ENCODE results near the gene ZNF536. TPM values are rescaled to one million over a fixed set of nuclear protein-coding genes. Genes with fewer than 3 reads are reported as not detected.

The ZNF536 gene
- total and polyA plus RNA-seq, 2 donors (not counting 3 experiments of a cell fraction or from before 2014, with no cell fraction given): not detected

DNA sequence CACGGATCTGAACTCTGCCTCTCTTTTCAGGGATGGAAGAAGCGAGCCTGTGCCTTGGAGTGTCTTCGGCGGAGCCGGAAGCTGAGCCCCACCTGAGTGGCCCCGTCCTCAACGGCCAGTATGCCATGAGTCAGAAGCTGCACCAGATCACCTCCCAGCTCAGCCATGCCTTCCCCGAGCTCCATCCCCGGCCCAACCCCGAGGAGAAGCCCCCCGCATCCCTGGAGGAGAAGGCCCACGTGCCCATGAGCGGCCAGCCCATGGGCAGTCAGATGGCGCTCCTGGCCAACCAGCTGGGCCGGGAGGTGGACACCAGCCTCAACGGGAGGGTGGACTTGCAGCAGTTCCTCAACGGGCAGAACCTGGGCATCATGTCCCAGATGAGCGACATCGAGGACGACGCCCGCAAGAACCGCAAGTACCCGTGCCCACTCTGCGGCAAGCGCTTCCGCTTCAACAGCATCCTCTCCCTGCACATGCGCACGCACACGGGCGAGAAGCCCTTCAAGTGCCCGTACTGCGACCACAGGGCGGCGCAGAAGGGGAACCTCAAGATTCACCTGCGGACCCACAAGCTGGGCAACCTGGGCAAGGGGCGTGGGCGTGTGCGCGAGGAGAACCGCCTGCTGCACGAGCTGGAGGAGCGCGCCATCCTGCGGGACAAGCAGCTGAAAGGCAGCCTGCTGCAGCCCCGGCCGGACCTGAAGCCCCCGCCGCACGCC is 71.5 kb downstream of the ZNF536 start:
- dilution Hi-C loops (cut with MboI; ENCODE audit: extremely low pct_ligation_motif_present, low sequenced_read_pairs) (no loop called here), intact Hi-C loops (cut with micrococcal nuclease) (no loop called here)
- CTCF ChIA-PET: no interaction called here
- BruUV-seq (replicated peaks): no TSS peak
- H2AFZ ChIP-seq (ENCODE audit: low read depth, low read length): no peak overlapping the region
- POLR2A ChIA-PET: no interaction called here
- no peak overlapping the region for H3K9ac ChIP-seq (replicated peaks; ENCODE audit: extremely low read depth, insufficient read depth, low read length)
- FAIRE-seq (no peak), DNase-seq (ENCODE audit: low read depth, low spot score) (no peak)
- H3K9me1 ChIP-seq (replicated peaks; ENCODE audit: control insufficient read depth, extremely low read depth, insufficient read depth, low read length): no peaks in the 10 kb centered on the region
- no peaks in the 10 kb centered on the region for H4K20me1 ChIP-seq (replicated peaks; ENCODE audit: control insufficient read depth, extremely low read depth, insufficient read depth, low read length)
- no peaks in the 10 kb centered on the region for H3K4me1 ChIP-seq (ENCODE audit: control insufficient read depth, extremely low read depth, insufficient read depth, low read length)
- H3K9me3 ChIP-seq (replicated peaks; ENCODE audit: control insufficient read depth, insufficient read depth, low read length): peaks cover 8% of the 10 kb centered on the region
- no peak overlapping the region for H3K27ac ChIP-seq (ENCODE audit: insufficient read depth, low read depth, low read length)
- TF ChIP-seq FOS (IDR thresholded peaks at IDR 0.05; ENCODE audit: borderline replicate concordance, insufficient read depth, low read length) (no peak), MAX (IDR thresholded peaks at IDR 0.05; ENCODE audit: insufficient read depth, insufficient read length) (no peak), JUN (IDR thresholded peaks at IDR 0.05; ENCODE audit: borderline replicate concordance, insufficient read depth, insufficient read length, low read depth) (no peak), GATA2 (IDR thresholded peaks at IDR 0.05; ENCODE audit: insufficient read depth, insufficient read length, low read depth, low read length) (no peak), POLR2AphosphoS5 (IDR thresholded peaks at IDR 0.05; ENCODE audit: insufficient read depth, low read depth, low read length) (no peak), EZH2 (IDR thresholded peaks at IDR 0.05; ENCODE audit: borderline replicate concordance, low read depth, low read length, severe bottlenecking) (no peak), MYC (IDR thresholded peaks at IDR 0.05; ENCODE audit: low read depth, low read length) (no peak), POLR2A (IDR thresholded peaks at IDR 0.05; ENCODE audit: low read depth, low read length) (no peak)
- TF ChIP-seq, protein P1, sequence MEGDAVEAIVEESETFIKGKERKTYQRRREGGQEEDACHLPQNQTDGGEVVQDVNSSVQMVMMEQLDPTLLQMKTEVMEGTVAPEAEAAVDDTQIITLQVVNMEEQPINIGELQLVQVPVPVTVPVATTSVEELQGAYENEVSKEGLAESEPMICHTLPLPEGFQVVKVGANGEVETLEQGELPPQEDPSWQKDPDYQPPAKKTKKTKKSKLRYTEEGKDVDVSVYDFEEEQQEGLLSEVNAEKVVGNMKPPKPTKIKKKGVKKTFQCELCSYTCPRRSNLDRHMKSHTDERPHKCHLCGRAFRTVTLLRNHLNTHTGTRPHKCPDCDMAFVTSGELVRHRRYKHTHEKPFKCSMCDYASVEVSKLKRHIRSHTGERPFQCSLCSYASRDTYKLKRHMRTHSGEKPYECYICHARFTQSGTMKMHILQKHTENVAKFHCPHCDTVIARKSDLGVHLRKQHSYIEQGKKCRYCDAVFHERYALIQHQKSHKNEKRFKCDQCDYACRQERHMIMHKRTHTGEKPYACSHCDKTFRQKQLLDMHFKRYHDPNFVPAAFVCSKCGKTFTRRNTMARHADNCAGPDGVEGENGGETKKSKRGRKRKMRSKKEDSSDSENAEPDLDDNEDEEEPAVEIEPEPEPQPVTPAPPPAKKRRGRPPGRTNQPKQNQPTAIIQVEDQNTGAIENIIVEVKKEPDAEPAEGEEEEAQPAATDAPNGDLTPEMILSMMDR (IDR thresholded peaks at IDR 0.05; ENCODE audit: extremely low read depth in 1 of 2, insufficient read depth in 1 of 2, low read depth in 1 of 2, low read length in 2 of 2): no peak
- no peak overlapping the region for H3K4me2 ChIP-seq (ENCODE audit: insufficient read depth, low read length)
- no peaks in the 10 kb centered on the region for H3K36me3 ChIP-seq (ENCODE audit: control insufficient read depth in 2 of 2, extremely low read depth in 1 of 2, insufficient read depth in 2 of 2, low read length in 2 of 2)
- no peak overlapping the region for H3K4me3 ChIP-seq (replicated peaks in 1 of 3; ENCODE audit: insufficient read depth in 1 of 3, low read depth in 1 of 3, low read length in 3 of 3)
- no peaks in the 10 kb centered on the region for H3K27me3 ChIP-seq (ENCODE audit: control insufficient read depth in 2 of 2, insufficient read depth in 2 of 2, low read length in 2 of 2)
- no peaks in the 10 kb centered on the region for H3K79me2 ChIP-seq (ENCODE audit: control insufficient read depth, insufficient read depth, low read length)
